Kidney epithelial cell (primary cell): Measurements from ENCODE around the gene APBB1IP. TPM values are rescaled to one million over a fixed set of nuclear protein-coding genes. Genes with fewer than 3 reads are reported as not detected.

Experiments used
- DNase-seq: peaks from one replicate; pipeline ENCODE4 v3.0.0-alpha.2; 2010; ENCODE audit warnings: low read depth
- H3K27me3 ChIP-seq: 2 replicates; pipeline ENCODE4 v1.6.0; 2011; ENCODE audit warnings: low read length; ENCODE audit not compliant: control insufficient read depth, insufficient read depth
- H3K36me3 ChIP-seq: 2 replicates; pipeline ENCODE4 v1.5.1; 2011; ENCODE audit warnings: low read length; ENCODE audit not compliant: control insufficient read depth, insufficient read depth
- H3K4me3 ChIP-seq: 2 replicates; pipeline ENCODE4 v1.5.1; 2011; ENCODE audit warnings: low read depth, mild to moderate bottlenecking, control low read depth, low read length
- total RNA-seq: library from RNA; depleted of rRNA; stranded (reverse); fragments of >200 nt; gene quantifications from 2 replicates; pipeline ENCODE4 v1.2.3, GENCODE V29; 2015
- TF ChIP-seq, protein P1 (sequence below): IDR thresholded peaks from 2 replicates; pipeline ENCODE4 v1.5.1; 2011; ENCODE audit warnings: mild to moderate bottlenecking, moderate library complexity, low read length, control low read depth, inconsistent platforms; ENCODE audit not compliant: insufficient read depth, poor library complexity, severe bottlenecking

The APBB1IP gene
- total RNA-seq, 1 donor from 2014 or later: 1.8 TPM

DNA sequence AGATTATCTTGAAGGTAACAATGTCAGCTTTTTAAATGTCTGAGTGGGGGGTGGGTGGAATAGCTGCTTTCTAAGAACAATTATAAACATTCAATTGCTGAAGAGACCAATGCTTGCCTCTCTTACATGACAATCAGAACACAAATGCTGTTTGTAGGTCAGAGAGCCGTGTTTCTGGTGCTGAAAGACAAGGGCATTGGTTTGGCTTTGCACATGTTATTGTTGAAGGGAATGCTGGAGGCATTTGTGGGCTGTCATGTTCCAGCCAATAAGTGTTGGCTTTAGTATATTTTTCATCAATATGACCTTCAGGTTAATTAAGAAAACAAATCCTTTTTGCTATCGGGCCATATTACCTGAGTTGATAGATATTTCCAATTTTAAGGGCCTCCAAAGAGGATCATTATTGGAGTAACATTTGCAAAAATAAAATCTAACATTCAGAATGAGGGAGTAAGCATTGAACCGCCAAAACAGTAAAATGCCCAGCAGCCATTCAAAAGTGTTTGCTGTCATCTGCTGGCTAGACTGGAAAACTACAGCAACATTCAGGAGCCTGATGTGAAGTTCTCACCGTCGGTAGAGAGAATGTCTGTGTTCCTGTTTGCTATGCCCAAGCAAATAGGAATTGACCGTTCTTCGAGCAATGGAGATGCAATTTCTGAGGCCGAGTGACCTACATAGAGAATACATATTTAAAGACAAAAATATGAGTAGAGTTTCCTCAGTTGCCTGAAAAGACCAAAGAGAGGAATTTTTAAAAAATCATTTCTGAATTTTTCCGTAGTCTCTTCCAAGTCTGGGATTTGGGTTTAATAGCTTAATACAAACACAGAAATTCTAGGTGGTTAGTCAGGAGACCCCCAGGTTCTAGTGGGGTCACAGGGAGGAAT is 118.9 kb downstream of the APBB1IP start:
- H3K27me3 ChIP-seq: no peaks in the 10 kb centered on the region
- no peaks in the 10 kb centered on the region for H3K36me3 ChIP-seq
- TF ChIP-seq, protein P1, sequence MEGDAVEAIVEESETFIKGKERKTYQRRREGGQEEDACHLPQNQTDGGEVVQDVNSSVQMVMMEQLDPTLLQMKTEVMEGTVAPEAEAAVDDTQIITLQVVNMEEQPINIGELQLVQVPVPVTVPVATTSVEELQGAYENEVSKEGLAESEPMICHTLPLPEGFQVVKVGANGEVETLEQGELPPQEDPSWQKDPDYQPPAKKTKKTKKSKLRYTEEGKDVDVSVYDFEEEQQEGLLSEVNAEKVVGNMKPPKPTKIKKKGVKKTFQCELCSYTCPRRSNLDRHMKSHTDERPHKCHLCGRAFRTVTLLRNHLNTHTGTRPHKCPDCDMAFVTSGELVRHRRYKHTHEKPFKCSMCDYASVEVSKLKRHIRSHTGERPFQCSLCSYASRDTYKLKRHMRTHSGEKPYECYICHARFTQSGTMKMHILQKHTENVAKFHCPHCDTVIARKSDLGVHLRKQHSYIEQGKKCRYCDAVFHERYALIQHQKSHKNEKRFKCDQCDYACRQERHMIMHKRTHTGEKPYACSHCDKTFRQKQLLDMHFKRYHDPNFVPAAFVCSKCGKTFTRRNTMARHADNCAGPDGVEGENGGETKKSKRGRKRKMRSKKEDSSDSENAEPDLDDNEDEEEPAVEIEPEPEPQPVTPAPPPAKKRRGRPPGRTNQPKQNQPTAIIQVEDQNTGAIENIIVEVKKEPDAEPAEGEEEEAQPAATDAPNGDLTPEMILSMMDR: peak; percentile 92
- DNase-seq: no peak
- no peak overlapping the region for H3K4me3 ChIP-seq

DNA sequence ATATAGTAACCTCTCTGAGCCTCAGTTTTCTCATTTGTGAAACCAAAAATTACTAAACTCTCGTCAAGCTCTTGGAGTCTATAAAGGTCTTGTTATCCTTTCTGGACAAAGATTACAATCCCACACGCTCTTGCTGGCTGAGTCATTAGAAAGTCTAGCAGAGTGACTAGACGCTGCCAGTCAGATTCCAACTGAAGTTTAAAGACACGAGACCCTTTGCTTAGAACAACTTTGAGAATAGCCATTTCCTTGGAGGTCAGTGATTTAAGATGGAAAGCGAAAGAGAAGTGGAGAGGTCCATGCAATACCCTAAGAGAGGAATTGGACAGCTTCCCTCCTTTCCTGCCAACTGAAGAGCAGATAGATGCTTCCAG is 119.5 kb downstream of the APBB1IP start:
- Histone ChIP-seq H3K36me3 (no peaks in the 10 kb centered on the region), H3K4me3 (no peak overlapping the region), H3K27me3 (no peaks in the 10 kb centered on the region)
- no peak for DNase-seq
- TF ChIP-seq, protein P1: no peak

DNA sequence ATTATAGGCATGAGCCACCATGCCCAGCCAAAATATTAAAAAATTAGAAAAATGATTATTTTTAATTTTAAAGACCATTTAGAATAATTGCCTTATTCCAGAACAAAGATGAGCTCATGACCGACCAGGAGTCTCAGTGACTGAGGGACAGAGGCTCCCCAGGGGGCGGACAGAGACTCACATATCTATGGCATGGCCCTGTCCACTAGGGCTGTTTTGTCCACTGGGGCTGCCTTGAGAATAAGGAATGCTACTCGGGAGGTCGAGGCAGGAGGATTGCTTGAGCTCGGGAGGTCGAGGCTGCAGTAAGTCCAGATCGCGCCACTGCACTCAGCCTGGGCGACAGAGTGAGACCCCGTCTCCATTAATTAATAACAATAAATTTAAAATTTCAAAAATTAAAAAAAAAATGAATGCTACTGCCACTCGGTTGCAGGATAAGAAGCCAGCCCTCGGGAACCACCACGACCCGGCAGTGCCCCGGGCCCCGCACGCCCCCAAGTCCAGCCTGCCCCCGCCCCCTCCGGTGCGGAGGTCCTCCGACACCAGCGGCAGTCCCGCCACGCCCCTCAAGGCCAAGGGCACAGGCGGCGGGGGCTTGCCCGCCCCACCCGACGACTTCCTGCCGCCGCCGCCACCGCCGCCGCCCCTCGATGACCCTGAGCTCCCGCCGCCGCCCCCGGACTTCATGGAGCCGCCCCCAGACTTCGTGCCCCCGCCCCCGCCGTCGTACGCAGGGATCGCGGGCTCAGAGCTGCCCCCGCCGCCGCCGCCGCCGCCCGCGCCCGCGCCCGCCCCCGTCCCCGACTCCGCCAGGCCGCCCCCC is 128.6 kb downstream of the APBB1IP start:
- H3K27me3 ChIP-seq: no peaks in the 10 kb centered on the region
- H3K36me3 ChIP-seq: no peaks in the 10 kb centered on the region
- TF ChIP-seq, protein P1: no peak
- no peak for DNase-seq
- peak overlapping the region; percentile 47 for H3K4me3 ChIP-seq

DNA sequence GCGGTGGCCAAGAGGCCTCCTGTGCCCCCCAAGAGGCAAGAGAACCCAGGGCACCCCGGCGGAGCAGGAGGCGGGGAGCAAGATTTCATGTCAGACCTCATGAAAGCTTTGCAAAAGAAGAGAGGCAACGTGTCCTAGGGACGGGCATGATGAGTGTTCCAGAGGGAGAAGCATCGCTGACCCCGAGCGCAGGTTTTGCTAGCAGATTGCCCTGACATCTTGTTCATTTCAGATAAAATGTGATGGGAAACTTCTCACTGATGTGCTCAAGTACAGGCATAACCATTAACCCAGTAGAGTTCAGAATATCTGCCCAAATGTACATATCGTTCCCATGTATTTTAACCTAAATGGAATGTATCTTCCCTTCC is 129.2 kb downstream of the APBB1IP start:
- Histone ChIP-seq H3K27me3 (no peaks in the 10 kb centered on the region), H3K4me3 (peak overlapping the region; percentile 30), H3K36me3 (no peaks in the 10 kb centered on the region)
- TF ChIP-seq, protein P1: no peak
- no peak for DNase-seq

- no peak for DNase-seq
- H3K36me3 ChIP-seq: no peaks in the 10 kb centered on the region
- H3K4me3 ChIP-seq: no peak overlapping the region
- no peaks in the 10 kb centered on the region for H3K27me3 ChIP-seq
- TF ChIP-seq, protein P1: no peak
These were observed 133.5 kb downstream of the APBB1IP start for GRCh38 chr10:26571655-26572054.
